OCI-M2 (cell line): ENCODE data around the gene APOD.
"Not testable (repeated sequence)": the region's sequence is repeated elsewhere in the genome, so short reads cannot be mapped to it uniquely, and the experiment has no call there.

Experiments
- DNase-seq: peaks from one replicate; lab custom pipeline; 2025; ENCODE audit not compliant: unreplicated experiment; lab: John Stamatoyannopoulos, UW

APOD gene

GRCh38 chr3:195617784-195618659 lies 34.3 kb upstream of the APOD start:
- DNase-seq: not testable (repeated sequence)

- not testable (repeated sequence) for DNase-seq
These were observed 33.4 kb upstream of the APOD start for GRCh38 chr3:195617134-195617533.

- no peak for DNase-seq
These were observed 32.9 kb upstream of the APOD start for GRCh38 chr3:195616681-195617080.

GRCh38 chr3:195615952-195616537 lies 32.3 kb upstream of the APOD start:
- not testable (repeated sequence) for DNase-seq

- not testable (repeated sequence) for DNase-seq
These were observed 31.1 kb upstream of the APOD start for GRCh38 chr3:195614672-195615504.

- no peak for DNase-seq
These were observed 29.8 kb upstream of the APOD start for GRCh38 chr3:195613468-195614069.

GRCh38 chr3:195612075-195612800 lies 28.5 kb upstream of the APOD start:
- DNase-seq: no peak

GRCh38 chr3:195609229-195609628 lies 25.5 kb upstream of the APOD start:
- DNase-seq: no peak

- not testable (repeated sequence) for DNase-seq
These were observed 18.0 kb upstream of the APOD start for GRCh38 chr3:195601785-195602184.

GRCh38 chr3:195601382-195601781 lies 17.6 kb upstream of the APOD start:
- DNase-seq: no peak

- not testable (repeated sequence) for DNase-seq
These were observed 16.2 kb upstream of the APOD start for GRCh38 chr3:195599926-195600325.

- not testable (repeated sequence) for DNase-seq
These were observed 15.8 kb upstream of the APOD start for GRCh38 chr3:195599516-195599915.

- DNase-seq: no peak
These were observed 14.1 kb upstream of the APOD start for GRCh38 chr3:195597848-195598247.

- DNase-seq: no peak
These were observed 13.5 kb upstream of the APOD start for GRCh38 chr3:195597229-195597628.

- DNase-seq: no peak
These were observed 13.0 kb upstream of the APOD start for GRCh38 chr3:195596765-195597171.

- DNase-seq: no peak
These were observed 12.2 kb upstream of the APOD start for GRCh38 chr3:195595785-195596531.

- DNase-seq: no peak
These were observed 8.1 kb upstream of the APOD start for GRCh38 chr3:195591852-195592251.

- DNase-seq: no peak
These were observed 7.5 kb upstream of the APOD start for GRCh38 chr3:195591220-195591619.

- DNase-seq: not testable (repeated sequence)
These were observed 6.6 kb upstream of the APOD start for GRCh38 chr3:195590381-195590780.

- not testable (repeated sequence) for DNase-seq
These were observed 6.1 kb upstream of the APOD start for GRCh38 chr3:195589796-195590195.
